Measurements from ENCODE around the gene BCL6. TPM values are rescaled to one million over a fixed set of nuclear protein-coding genes. Genes with fewer than 3 reads are reported as not detected.

BCL6 gene
- total and polyA plus RNA-seq, 4 donors, result 7.8 to 71.8 (median 13.3) TPM

- no peaks in the 10 kb centered on the region for H3K36me3 ChIP-seq (ENCODE audit: control insufficient read depth in 4 of 4, insufficient read depth in 3 of 4, low read depth in 1 of 4, low read length in 3 of 4)
- no peak overlapping the region for H3K4me3 ChIP-seq (ENCODE audit: low read depth in 1 of 3, low read length in 3 of 3)
- no peak for DNase-seq (ENCODE audit: low spot score)
- H3K27me3 ChIP-seq (ENCODE audit: control insufficient read depth in 4 of 4, insufficient read depth in 4 of 4, low read length in 3 of 4), result peaks cover 0 to 8% (median 2%) of the 10 kb centered on the region in 4 donors
- no peaks in the 10 kb centered on the region for H3K4me1 ChIP-seq (ENCODE audit: control insufficient read depth in 4 of 4, insufficient read depth in 4 of 4, low read length in 3 of 4)
- H3K9me3 ChIP-seq (ENCODE audit: control insufficient read depth in 4 of 4, low read length in 3 of 4), result no peaks in the 10 kb centered on the region
- TF ChIP-seq FOXA1 (IDR thresholded peaks at IDR 0.05) (no peak), FOXA2 (IDR thresholded peaks at IDR 0.05) (no peak), ATF3 (IDR thresholded peaks at IDR 0.05) (no peak)
- TF ChIP-seq, protein P1, sequence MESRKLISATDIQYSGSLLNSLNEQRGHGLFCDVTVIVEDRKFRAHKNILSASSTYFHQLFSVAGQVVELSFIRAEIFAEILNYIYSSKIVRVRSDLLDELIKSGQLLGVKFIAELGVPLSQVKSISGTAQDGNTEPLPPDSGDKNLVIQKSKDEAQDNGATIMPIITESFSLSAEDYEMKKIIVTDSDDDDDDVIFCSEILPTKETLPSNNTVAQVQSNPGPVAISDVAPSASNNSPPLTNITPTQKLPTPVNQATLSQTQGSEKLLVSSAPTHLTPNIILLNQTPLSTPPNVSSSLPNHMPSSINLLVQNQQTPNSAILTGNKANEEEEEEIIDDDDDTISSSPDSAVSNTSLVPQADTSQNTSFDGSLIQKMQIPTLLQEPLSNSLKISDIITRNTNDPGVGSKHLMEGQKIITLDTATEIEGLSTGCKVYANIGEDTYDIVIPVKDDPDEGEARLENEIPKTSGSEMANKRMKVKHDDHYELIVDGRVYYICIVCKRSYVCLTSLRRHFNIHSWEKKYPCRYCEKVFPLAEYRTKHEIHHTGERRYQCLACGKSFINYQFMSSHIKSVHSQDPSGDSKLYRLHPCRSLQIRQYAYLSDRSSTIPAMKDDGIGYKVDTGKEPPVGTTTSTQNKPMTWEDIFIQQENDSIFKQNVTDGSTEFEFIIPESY (IDR thresholded peaks at IDR 0.05), result no peak
- 71% methylated on average over 3 of the region's 3 CpGs for WGBS
- no peak overlapping the region for H3K9ac ChIP-seq (ENCODE audit: low read depth in 1 of 2, low read length in 2 of 2)
- no peak overlapping the region for H3K27ac ChIP-seq (ENCODE audit: low read depth in 1 of 2, low read length in 2 of 2)
Measured at GRCh38 chr3:187673012-187673411, 72.3 kb downstream of the BCL6 start.

Other genes with a start within 250 kb of the BCL6 start
- not detected for gene SST, start 75.1 kb downstream of the BCL6 start, total RNA-seq
- not detected for gene SST, start 75.1 kb downstream of the BCL6 start, polyA plus RNA-seq
- gene RTP2, start 42.9 kb downstream of the BCL6 start, total RNA-seq, result not detected
- gene RTP2, start 42.9 kb downstream of the BCL6 start, polyA plus RNA-seq, result not detected

All from liver (tissue), 9 donors.